NCI-H1105 treated with DMSO at 0.1 percent for 48 hours (cell line): ENCODE data around the gene DYNLT2B.
"Not testable (repeated sequence)": the region's sequence is repeated elsewhere in the genome, so short reads cannot be mapped to it uniquely, and the experiment has no call there.

Source experiments
- DNase-seq: peaks from one replicate; lab custom pipeline; 2025; lab: John Stamatoyannopoulos, UW

DYNLT2B gene

GRCh38 chr3:196317687-196318467, at the start of gene DYNLT2B:
Gene DYNLT2B (minus strand): TSS chr3:196318240. CDS start chr3:196318152, 88 bp downstream.
- DNase-seq = peak; percentile 95

DNA sequence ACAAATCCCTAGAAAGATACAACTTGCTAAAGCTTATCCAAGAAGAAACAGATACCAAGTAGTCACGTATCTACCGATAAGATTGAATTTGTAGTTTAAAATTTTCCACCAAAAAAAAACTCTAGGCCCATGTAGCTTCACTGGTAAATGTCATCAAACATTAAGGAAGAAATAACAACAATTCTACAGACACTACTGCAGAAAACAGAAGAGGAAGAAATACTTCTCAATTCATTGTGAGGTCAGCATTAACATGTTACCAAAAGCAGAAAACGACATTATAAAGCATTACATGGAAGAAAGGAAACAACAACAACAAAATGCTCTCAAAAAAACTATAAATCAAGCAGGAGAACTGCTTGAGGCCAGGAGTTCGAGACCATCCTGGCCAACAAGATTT, 47.7 kb upstream of the DYNLT2B start:
- DNase-seq = no peak

DNA sequence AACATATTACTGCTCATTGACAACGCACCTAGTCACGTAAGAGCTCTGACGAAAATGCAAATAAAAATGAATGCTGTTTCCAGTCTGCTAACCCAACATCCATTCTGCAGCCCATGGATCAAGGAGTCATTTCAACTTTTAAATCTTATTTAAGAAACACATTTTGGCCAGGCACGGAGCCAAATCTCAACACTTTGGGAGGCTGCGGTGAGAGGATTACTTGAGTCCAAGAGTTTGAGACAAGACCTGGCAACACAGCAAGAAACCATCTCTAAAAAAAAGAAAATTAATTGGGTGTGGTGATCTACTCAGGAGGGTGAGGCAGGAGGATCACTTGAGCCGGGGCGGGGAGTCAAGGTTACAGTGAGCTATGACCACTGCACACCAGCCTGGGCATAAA, 42.5 kb upstream of the DYNLT2B start:
- no peak for DNase-seq

DNA sequence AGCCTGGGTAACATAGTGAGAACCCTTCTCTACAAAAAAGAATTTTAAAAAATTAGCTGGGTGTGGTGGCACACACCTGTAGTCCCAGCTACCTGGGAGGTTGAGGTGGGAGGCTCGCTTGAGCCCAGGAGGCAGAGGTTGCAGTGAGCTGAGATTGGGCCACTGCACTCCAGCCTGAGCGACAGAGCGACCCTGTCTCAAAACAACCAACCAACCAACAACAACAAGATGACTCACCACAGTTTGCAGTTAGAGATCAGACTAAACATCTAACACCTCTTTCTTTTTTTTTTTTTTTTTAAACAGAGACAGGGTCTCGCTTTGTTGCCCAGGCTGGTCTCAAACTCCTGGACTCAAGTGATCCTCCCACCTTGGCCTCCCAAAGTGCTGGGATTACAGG, 40.5 kb upstream of the DYNLT2B start:
- DNase-seq = not testable (repeated sequence)

DNA sequence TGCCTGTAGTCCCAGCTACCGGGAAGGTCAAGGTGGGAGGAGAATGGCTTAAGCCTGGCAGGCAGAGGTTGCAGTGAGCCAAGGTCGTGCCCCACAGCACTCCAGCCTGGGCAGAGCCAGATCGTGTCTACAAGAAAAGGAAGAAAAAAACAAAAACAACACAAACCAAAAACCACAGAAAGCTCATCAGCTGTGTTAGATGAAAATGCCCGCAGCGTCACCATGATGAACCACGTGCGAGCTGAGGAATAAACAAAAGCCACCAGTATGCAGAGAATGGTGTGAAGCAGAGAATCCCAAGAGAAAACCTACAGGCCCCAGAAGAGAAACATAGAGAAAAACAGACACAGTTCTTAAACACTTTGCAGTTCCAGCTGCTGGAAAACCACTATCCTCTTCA, 39.9 kb upstream of the DYNLT2B start:
- DNase-seq = no peak

- DNase-seq = no peak
Observed at GRCh38 chr3:196356556-196356955, 38.5 kb upstream of the DYNLT2B start.

DNA sequence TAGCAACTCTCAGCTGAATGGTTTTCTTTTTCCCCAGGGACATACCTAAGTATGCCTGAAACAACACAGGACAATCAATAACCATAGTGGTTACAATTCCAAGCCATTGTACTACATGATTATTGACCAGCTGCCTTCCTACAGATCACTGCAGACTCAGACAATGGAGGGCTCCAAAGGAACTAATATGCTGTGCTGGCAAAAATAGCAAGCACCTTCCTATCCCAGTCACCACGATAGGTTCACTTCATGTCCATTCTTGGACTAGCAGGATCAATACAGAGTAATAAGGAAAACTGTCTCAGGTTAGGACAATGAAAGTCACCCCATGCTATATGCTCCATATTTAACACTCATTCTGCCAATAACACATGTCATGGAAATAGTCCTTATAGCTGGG, 37.6 kb upstream of the DYNLT2B start:
- no peak for DNase-seq

DNA sequence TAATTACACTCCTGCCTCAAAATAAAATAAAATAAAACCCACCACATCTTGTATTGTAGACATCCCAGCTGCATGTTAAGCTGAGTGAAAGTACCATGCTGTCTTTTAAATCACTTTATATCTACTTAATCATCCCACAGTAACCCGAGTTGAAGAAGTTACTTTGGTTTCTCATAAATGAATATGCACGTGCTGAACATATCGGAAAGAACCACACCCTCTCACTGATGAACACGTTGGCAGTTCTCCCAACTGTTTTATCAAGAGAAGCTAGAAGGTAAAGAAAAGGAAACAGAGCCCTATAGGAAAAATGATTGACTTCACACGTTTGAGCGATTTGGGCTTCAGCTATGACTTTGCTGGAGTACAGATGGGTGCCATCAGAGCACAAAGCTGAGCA, 36.1 kb upstream of the DYNLT2B start:
- DNase-seq = no peak

DNA sequence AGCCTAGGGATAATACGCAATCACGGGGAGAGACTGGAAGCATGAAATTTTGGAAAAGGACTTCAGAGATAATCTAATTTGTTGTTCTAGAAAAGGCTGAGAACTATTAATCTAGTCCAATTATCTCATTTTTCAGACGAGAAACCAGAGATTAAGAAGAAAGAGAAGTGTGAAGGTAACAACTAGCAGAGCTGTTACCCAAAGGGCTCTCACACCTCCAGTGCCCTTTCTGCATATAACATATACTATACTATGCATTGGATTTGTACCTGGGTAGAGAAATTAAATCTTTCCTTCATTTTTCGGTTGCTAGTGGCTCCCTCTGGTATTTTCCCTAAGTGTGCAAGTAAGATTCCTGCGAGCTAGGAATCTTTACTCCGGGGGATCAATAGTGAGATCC, 33.5 kb upstream of the DYNLT2B start:
- no peak for DNase-seq

GRCh38 chr3:196350067-196350466, 32.0 kb upstream of the DYNLT2B start:
- no peak for DNase-seq

GRCh38 chr3:196348698-196349097, 30.7 kb upstream of the DYNLT2B start:
- DNase-seq = no peak

DNA sequence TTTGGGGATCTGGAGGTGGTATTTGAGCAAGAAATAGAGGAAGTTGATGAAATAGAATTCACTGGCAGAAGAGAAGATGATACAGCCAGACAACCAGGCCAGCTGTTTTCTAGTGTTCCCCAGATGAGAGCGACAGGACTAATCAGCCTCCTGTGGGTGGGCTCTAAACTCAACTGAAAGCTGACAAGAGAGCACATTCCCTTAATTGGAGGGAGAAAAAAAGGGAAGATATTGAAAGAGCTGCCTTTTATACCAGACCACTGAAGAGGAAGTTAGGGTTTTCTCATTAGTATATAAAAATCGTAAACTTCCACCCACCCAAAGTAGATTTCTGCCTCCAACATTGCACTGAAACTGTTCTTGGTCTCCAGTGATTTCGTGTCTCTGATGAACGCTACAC, 26.6 kb upstream of the DYNLT2B start:
- DNase-seq = no peak

DNA sequence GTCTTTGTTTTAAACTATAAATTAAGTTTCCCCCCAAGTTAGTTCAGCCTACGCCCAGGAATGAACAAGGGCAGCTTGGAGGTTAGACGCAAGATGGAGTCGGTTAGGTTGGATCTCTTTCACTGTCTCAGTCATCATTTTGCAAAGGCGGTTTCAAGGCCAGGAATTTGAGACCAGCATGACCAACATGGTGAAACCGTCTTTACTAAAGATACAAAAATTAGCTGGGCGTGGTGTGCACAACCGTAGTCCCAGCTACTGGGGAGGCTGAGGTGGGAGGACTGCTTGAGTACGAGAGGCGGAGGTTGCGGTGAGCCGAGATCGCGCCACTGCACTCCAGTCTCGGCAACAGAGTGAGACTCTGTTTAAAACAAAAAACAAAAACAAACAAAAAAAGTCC, 25.9 kb upstream of the DYNLT2B start:
- not testable (repeated sequence) for DNase-seq

GRCh38 chr3:196341137-196341536, 23.1 kb upstream of the DYNLT2B start:
- no peak for DNase-seq

- no peak for DNase-seq
Observed at GRCh38 chr3:196340466-196340865, 22.4 kb upstream of the DYNLT2B start.

DNA sequence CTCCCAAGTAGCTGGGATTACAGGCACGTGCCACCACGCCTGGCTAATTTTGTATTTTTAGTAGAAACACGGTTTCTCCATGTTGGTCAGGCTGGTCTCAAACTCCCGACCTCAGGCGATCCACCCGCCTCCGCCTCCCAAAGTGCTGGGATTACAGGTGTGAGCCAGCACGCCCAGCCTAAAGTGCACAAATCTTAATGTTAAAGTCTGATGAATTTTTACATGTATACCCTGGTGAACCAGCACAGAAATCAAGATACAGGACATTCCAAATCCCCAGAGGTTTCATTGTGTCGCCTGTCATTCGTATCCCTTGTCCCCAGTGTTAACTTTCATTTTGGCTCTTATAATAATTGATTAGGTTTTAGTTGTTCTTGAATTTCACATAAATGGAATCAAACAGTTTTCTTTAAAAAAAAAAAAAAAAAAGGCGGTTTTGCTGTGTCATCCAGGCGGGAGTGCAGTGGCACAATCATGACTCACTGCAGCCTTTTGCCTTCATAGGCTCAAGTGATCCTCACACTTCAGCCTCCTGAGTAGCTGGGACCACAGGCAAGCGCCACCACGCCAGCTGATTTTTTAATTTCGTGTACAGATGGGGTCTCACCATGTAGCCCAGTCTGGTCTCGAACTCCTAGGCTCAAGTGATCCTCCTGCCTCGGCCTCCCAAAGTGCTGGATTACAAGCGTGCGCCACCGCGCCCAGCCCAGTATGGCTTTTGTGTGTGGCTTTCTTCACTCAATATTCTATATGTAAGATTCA, 21.6 kb upstream of the DYNLT2B start:
- DNase-seq = no peak

DNA sequence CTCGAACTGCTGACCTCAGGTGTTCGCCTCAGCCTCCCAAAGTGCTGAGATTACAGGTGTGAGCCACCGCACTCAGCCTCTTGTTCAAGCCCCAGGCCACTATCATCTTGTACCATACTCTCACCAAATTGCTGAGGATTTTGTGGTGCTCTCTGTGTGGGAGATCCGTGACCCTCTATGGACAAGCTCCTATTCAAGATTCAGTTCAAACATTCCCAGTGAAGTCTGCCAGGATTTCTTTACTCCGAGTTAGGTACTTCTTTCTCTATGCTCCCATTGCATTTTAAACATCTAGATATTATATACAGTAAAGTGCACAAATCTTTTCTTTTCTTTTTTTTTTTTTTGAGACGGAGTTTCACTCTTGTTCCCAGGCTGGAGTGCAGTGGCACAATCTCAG, 21.0 kb upstream of the DYNLT2B start:
- no peak for DNase-seq

GRCh38 chr3:196336319-196337145, 18.5 kb upstream of the DYNLT2B start:
- DNase-seq = peak; percentile 27

- DNase-seq = no peak
Observed at GRCh38 chr3:196335503-196335948, 17.5 kb upstream of the DYNLT2B start.

DNA sequence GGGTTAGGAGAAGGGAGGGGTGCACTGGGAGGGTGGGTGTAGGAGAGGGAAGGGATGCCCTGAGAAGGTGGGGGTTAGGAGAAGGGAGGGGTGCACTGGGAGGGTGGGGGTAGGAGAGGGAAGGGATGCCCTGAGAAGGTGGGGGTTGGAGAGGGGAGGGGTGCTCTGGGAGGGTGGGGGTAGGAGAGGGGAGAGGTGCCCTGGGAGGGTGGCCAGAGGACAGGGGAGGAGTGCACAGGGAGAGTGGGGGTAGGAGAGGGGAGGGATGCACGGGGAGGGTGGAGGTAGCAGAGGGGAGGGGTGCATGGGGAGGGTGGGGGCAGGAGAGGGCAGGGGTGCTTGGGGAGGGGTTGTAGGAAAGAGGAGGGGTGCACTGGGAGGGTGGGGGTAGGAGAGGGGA, 16.9 kb upstream of the DYNLT2B start:
- no peak for DNase-seq

DNA sequence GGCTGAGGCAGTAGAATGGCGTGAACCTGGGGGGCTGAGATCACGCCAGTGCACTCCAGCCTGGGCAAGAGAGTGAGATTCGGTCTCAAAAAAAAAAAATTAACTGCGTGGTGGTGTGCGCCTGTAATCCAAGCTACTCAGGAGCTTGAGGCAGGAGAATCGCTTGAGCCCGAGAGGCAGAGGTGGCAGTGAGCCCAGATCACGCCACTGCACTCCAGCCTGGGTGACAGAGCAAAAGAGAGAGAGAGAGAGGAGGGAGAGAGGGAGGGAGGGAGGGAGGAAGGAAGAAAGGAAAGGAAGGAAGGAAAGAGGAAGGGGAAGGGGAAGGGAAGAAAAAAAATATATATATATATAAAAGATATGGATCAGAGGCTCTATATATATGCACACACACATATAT, 14.1 kb upstream of the DYNLT2B start:
- DNase-seq = no peak

DNA sequence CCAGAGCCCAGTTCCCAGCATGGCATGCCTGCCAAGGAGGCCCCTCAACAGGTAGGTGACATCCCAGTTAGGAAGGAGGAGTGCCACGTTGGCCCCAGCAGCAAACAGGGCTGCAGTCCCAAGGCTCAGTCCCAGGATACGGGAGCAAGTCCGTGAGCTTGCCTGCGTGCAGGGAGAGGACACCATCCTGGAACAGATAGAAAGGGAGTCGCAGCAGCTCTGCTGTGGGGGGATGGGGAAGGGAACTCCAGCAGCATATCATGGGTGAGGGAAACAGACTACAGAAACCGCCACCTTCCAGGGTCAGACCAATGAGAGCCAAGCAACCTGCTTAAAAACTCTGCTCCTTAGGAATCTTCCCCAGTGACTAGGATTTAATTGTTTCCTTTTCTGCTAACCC, 9.4 kb upstream of the DYNLT2B start:
- no peak for DNase-seq

DNA sequence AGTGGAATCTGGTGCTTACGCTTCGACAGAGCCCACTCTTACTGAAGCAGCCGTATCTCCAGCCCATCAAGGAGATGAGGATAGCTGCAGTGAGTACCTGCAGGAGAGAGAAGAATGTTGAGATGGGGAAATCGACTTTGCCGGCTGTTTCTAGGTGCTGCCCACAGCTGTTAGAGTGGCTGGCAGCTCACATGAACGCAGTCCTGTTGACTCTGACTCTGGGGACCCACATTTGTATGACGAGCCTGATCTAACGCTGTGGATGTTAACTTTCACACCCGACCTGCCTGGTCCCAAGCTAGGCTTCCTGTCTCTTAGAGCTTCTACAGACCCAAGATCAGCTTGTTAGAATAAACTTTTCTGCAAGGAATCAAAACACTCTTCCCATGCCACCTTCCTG, 8.9 kb upstream of the DYNLT2B start:
- DNase-seq = no peak
